Osteocyte (in vitro differentiated cells): ENCODE data around the gene METRNL. TPM values are rescaled to one million over a fixed set of nuclear protein-coding genes. Genes with fewer than 3 reads are reported as not detected.

Source experiments
- DNase-seq: peaks from one replicate; pipeline ENCODE4 v3.0.0; 2021; ENCODE audit warnings: mixed read lengths; ENCODE audit not compliant: unreplicated experiment; ENCODE audit errors: extremely low spot score
- H3K27ac Mint-ChIP-seq: one replicate; pipeline ENCODE4 v1.8.0; 2021; ENCODE audit warnings: mild to moderate bottlenecking, mixed read lengths; ENCODE audit not compliant: unreplicated experiment
- H3K27me3 Mint-ChIP-seq: one replicate; pipeline ENCODE4 v1.8.0; 2021; ENCODE audit warnings: mixed read lengths; ENCODE audit not compliant: unreplicated experiment
- H3K36me3 Mint-ChIP-seq: one replicate; pipeline ENCODE4 v1.8.0; 2021; ENCODE audit warnings: mixed read lengths; ENCODE audit not compliant: unreplicated experiment
- H3K4me1 Mint-ChIP-seq: one replicate; pipeline ENCODE4 v1.8.0; 2021; ENCODE audit warnings: mixed read lengths; ENCODE audit not compliant: unreplicated experiment
- H3K4me3 Mint-ChIP-seq: one replicate; pipeline ENCODE4 v1.8.0; 2021; ENCODE audit warnings: mild to moderate bottlenecking, moderate library complexity, mixed read lengths; ENCODE audit not compliant: unreplicated experiment
- H3K9me3 Mint-ChIP-seq: one replicate; pipeline ENCODE4 v1.8.0; 2021; ENCODE audit warnings: mixed read lengths; ENCODE audit not compliant: unreplicated experiment
- total RNA-seq: library from RNA; stranded (reverse); gene quantifications from 2 replicates; pipeline ENCODE4 v1.2.1, GENCODE V29; 2021
- TF ChIP-seq, protein P1 (sequence below): fragments of 200-600 bp; sonication (generic); IDR thresholded peaks from 2 replicates; pipeline ENCODE4 v1.5.0; 2021; ENCODE audit warnings: antibody characterized with exemption, mild to moderate bottlenecking, moderate library complexity

METRNL gene
- total RNA-seq, 1 donor from 2014 or later, result 214 TPM

GRCh38 chr17:83079766-83080578, 563 bp downstream of the METRNL start:
- H3K36me3 Mint-ChIP-seq, result peaks cover 11% of the 10 kb centered on the region
- H3K27me3 Mint-ChIP-seq, result no peaks in the 10 kb centered on the region
- TF ChIP-seq, protein P1, sequence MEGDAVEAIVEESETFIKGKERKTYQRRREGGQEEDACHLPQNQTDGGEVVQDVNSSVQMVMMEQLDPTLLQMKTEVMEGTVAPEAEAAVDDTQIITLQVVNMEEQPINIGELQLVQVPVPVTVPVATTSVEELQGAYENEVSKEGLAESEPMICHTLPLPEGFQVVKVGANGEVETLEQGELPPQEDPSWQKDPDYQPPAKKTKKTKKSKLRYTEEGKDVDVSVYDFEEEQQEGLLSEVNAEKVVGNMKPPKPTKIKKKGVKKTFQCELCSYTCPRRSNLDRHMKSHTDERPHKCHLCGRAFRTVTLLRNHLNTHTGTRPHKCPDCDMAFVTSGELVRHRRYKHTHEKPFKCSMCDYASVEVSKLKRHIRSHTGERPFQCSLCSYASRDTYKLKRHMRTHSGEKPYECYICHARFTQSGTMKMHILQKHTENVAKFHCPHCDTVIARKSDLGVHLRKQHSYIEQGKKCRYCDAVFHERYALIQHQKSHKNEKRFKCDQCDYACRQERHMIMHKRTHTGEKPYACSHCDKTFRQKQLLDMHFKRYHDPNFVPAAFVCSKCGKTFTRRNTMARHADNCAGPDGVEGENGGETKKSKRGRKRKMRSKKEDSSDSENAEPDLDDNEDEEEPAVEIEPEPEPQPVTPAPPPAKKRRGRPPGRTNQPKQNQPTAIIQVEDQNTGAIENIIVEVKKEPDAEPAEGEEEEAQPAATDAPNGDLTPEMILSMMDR, result no peak
- DNase-seq, result no peak
- no peak overlapping the region for H3K27ac Mint-ChIP-seq
- H3K4me1 Mint-ChIP-seq, result peaks cover 43% of the 10 kb centered on the region
- no peak overlapping the region for H3K4me3 Mint-ChIP-seq
- H3K9me3 Mint-ChIP-seq, result no peaks in the 10 kb centered on the region

DNA sequence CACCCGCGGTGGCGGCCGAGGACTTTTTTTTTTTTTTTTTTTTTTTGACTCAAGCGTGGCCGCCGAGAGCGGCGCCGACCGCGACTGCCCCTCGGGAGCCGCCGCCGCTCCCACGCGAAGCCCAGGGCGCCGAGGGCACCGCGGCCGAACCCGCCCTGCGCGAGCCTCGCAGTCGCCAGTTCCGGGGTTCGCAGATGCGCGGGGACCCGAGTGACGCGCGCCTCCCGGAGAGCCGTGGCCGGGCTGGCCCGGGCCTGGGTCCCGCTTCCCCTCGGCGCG, 1.1 kb downstream of the METRNL start:
- H3K9me3 Mint-ChIP-seq, result no peaks in the 10 kb centered on the region
- no peaks in the 10 kb centered on the region for H3K27me3 Mint-ChIP-seq
- H3K4me1 Mint-ChIP-seq, result peaks cover 48% of the 10 kb centered on the region
- TF ChIP-seq, protein P1, result no peak
- H3K27ac Mint-ChIP-seq, result no peak overlapping the region
- DNase-seq, result no peak
- peaks cover 12% of the 10 kb centered on the region for H3K36me3 Mint-ChIP-seq
- no peak overlapping the region for H3K4me3 Mint-ChIP-seq

DNA sequence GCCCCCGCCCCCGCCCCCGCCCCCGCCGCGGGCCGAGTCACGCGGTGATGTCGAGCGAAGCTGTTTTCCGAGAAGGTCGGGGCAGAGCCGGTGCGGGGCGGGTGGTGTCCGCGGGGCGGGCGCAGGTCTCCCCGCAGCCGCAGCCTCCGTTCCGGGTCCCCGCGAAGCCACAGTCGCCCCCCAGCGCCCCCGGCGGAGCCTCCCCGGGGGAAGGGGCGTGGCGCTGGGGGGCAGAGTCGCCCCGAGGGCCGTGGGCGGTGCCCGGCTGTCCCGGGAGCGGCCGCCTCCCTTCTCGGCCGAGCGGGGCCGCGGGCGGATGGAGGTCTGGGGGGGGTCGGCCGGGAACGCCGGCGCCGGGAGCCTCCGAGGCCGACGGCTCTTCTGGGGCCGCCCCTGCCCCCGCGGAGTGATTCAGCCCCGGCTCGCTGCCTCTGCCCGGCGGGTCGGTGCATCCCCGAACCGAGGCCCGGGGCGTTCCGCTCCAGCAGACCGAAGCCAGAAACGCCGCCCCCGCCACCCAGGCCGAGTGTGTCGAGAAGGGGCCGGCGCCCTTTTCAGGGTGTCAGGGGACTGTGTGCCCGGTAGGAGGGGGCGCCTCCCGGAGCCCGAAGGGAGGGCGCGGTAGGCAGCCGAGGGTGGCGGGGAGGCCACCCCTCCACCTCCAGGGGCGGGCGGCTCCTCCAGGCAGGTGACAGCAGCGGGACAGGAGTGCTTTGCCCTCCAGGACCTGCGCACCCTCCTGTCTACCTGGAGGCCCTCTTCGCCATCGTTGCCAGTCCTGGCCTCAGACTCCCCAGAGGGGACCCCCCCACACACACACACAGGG, 1.7 kb downstream of the METRNL start:
- Mint-ChIP-seq H3K27ac (peak overlapping the region; percentile 94), H3K4me3 (peak overlapping the region; percentile 81), H3K9me3 (no peaks in the 10 kb centered on the region), H3K4me1 (peaks cover 54% of the 10 kb centered on the region), H3K27me3 (no peaks in the 10 kb centered on the region), H3K36me3 (peaks cover 17% of the 10 kb centered on the region)
- DNase-seq, result no peak
- TF ChIP-seq, protein P1, result no peak

DNA sequence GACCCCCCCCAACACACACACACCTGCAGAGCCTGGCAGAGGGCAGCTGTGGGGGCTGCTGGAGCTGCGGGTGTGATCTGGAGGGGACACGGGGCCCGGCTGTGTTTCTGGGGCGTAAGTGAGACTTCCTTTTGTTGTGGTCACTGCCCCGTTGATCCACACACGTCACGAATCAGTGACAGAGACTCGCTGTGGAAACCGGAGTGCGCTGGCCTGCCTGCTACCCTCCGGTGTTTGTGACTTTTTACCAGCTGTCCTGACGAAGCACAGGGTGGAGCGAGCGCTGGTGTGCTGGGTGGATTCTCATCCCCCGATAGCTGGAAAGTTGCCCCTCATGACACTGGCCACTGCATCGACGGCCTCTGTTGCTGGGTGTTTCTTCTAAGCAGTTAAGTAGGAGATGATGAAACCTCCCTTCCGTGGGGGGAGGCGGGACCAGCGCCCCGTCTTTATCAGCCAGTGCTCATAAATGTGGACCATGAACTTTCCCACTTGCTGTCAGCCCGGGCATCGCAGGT, 2.3 kb downstream of the METRNL start:
- DNase-seq, result no peak
- H3K27ac Mint-ChIP-seq, result peak overlapping the region; percentile 94
- TF ChIP-seq, protein P1, result no peak

DNA sequence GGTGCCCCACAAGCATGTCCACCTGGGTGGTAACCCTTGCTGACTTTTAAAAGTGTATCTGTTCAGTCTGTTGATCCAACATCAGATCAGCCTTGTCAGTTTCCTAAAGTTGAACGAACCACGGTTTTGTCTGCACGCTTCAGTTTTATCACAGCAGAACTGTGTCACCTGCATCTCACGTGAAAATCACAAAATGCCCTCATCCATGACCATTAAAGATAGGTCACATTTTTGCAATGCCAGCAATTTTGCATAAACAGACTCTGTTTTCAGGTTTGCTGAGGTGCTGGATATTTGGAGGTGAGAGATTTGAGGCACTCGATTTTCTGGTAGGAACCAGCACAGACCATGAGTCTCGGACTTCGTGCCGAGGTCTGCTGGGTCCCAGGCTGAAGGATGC, 3.0 kb downstream of the METRNL start:
- TF ChIP-seq, protein P1, result no peak
- peak overlapping the region; percentile 81 for H3K4me3 Mint-ChIP-seq
- no peak for DNase-seq
- H3K9me3 Mint-ChIP-seq, result no peaks in the 10 kb centered on the region
- H3K27ac Mint-ChIP-seq, result peak overlapping the region; percentile 94
- H3K4me1 Mint-ChIP-seq, result peaks cover 56% of the 10 kb centered on the region
- H3K36me3 Mint-ChIP-seq, result peaks cover 23% of the 10 kb centered on the region
- H3K27me3 Mint-ChIP-seq, result no peaks in the 10 kb centered on the region

More for the DNA sequence above, 2.3 kb downstream of the METRNL start:
- Mint-ChIP-seq H3K27me3 (no peaks in the 10 kb centered on the region), H3K4me1 (peaks cover 60% of the 10 kb centered on the region), H3K4me3 (peak overlapping the region; percentile 81), H3K36me3 (peaks cover 23% of the 10 kb centered on the region), H3K9me3 (no peaks in the 10 kb centered on the region)
